Tongue (tissue), 3 donors: ENCODE results near the gene APBB1IP. TPM values are rescaled to one million over a fixed set of nuclear protein-coding genes. Genes with fewer than 3 reads are reported as not detected.
A peak's percentile ranks its signal among the peaks of the same experiment; 100 is the strongest.
"Not testable (repeated sequence)": the region's sequence is repeated elsewhere in the genome, so short reads cannot be mapped to it uniquely, and the experiment has no call there.

ENCODE experiments used
- DNase-seq: peaks from one replicate; pipeline ENCODE4 v3.0.0-alpha.2; 2015
- small RNA-seq: library from RNA; depleted of rRNA; stranded (forward); fragments of <200 nt; gene quantifications from one replicate; pipeline ENCODE3, GENCODE V24; 2014; ENCODE audit warnings: low replicate concordance
- total RNA-seq: library from RNA; depleted of rRNA; stranded (reverse); fragments of >200 nt; gene quantifications from one replicate; pipeline ENCODE4 v1.2.3, GENCODE V29; 2014

The APBB1IP gene
- total RNA-seq, 1 donor from 2014 or later, result 2.7 TPM

DNA sequence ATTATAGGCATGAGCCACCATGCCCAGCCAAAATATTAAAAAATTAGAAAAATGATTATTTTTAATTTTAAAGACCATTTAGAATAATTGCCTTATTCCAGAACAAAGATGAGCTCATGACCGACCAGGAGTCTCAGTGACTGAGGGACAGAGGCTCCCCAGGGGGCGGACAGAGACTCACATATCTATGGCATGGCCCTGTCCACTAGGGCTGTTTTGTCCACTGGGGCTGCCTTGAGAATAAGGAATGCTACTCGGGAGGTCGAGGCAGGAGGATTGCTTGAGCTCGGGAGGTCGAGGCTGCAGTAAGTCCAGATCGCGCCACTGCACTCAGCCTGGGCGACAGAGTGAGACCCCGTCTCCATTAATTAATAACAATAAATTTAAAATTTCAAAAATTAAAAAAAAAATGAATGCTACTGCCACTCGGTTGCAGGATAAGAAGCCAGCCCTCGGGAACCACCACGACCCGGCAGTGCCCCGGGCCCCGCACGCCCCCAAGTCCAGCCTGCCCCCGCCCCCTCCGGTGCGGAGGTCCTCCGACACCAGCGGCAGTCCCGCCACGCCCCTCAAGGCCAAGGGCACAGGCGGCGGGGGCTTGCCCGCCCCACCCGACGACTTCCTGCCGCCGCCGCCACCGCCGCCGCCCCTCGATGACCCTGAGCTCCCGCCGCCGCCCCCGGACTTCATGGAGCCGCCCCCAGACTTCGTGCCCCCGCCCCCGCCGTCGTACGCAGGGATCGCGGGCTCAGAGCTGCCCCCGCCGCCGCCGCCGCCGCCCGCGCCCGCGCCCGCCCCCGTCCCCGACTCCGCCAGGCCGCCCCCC is 128.6 kb downstream of the APBB1IP start:
- DNase-seq, result peak; percentile 29

DNA sequence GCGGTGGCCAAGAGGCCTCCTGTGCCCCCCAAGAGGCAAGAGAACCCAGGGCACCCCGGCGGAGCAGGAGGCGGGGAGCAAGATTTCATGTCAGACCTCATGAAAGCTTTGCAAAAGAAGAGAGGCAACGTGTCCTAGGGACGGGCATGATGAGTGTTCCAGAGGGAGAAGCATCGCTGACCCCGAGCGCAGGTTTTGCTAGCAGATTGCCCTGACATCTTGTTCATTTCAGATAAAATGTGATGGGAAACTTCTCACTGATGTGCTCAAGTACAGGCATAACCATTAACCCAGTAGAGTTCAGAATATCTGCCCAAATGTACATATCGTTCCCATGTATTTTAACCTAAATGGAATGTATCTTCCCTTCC is 129.2 kb downstream of the APBB1IP start:
- DNase-seq, result peak; percentile 6

DNA sequence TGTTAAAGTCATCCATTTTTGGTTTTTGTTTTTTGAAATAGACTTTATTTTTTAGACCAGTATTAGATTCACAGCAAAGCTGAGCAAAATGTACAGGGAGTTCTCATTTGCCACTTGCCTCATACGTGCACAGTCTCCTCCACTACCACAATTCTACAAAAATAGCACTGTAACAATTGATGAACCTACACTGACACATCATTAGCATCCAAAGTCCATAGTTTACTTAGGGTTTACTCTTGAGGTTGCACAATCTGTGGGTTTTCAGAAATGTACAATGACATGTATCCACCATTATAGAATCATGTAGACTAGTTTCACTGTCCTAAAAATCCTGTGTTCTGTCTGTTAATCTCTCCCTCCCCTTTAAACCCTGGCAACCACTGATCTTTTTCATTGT is 133.5 kb downstream of the APBB1IP start:
- no peak for DNase-seq

DNA sequence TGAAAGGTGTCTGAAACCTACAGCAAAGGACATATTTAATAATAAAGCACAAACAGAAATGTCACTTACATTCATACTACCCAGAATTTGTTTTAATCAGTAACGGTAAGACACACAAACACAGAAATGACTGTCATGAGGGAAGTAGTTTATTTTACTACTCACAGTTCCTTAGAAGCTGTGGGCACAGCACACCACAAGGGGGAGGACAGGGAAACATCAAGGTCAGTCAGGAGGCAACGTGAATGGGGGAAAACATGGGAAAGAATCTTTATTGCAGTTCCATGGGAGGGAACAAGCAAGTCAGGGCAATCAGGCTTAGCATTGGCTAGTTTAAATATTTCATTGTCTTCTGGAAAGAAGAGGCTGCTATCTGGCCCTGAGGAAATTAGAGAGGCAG is 135.5 kb downstream of the APBB1IP start:
- DNase-seq, result no peak

DNA sequence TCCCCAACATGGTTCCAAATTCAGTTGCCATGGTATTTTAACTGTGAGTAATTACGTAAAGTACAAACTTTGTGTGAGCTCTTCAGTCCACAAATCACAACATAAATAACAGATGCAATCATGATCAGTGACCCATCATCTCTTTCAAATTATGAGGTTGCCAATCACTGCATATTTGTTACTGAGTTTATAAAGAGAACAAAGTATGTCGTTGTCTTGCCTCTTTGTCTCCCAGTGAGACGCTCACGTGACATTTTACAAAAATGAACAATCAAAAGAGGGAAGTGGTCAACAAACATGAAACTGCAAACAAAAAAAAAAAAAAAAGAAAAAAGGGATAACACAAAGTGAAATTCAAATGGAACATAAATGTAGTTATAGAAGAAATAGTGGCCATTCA is 136.6 kb downstream of the APBB1IP start:
- no peak for DNase-seq

DNA sequence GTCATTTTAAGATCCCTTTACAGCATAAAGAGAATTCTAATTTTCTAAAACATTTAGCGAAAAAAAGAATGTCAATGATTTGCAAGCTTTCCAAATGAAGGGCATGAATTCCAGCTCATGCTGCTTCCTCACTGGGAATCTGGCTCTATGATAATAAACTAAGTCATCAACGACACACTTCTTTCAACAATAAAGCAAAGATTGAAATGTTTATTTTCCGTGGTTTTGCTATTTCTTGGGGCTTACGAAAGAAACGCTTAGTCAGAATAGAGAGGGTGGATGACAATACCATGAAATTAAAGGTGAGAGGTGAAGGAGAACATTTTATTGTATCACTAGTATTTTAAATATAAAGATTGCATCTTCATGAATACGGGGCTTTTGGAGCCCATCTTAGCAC is 140.2 kb downstream of the APBB1IP start:
- not testable (repeated sequence) for DNase-seq

DNA sequence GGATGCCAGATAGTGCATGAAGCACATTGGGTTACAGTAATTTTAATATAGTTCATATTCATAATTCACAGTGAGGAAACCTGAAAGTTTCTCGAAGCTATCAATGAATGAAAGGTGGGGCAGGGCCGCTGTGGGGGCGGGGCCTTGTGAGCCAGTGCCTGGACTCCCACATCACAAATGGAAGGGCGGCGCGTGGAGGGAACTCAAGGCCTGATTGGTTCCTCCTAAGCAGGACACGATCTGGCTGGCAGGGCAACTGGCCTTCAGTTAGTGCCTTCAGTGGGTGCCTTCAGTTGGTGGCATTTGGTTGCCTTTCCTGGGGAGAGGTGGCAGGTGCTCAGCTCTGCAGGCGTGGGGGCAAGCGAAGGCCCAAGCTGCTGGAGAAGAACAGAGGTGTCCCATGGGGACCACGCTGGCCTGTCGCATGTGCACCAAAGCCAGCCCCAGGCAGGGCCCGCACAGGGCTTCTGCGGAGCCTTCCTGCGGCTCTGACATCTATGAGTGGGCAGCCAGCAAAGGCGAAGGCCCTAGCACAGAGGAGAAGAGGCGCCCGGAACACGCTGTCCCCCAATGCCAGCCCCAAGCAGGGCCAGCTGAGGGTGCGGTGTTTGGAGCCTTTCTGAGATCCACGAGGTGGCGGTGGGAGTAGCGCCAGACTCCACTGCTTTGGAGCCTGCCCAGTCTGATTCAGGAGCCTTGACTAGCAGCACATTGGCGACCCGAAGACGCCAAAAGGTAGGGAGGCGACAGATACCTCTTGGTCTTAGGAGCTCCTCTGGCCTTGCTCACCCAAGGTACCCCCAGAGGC is 141.3 kb downstream of the APBB1IP start:
- no peak for DNase-seq

DNA sequence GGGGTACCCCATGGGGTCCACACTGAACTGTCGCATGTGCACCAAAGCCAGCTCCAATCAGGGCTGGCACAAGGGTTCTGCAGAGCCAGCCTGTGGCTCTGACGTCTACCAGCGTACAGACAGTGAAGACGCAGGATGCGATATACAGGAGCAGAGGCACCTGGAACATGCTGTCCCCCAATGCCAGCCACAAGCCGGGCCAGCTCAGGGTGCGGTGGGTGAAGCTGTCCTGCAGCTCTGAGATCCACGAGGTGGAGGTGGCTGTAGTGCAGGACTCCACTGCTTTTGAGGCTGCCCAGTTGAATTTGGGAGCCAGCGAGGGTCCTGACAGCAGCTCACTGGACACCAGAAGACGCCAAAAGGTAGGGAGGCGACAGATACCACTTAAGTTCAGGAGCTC is 148.1 kb downstream of the APBB1IP start:
- no peak for DNase-seq

DNA sequence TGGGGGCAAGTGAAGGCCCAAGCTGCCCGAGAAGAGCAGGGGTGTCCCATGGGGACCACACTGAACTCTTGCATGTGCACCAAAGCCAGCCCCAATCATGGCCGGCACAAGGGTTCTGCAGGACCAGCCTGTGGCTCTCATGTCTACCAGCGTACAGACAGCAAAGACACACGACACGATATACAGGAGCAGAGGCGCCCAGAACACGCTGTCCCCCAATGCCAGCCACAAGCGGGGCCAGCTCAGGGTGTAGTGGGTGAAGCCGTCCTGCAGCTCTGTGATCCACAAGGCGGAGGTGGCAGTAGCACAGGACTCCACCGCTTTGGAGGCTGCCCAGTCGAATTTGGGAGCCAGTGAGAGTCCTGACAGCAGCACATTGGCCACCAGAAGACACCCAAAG is 150.5 kb downstream of the APBB1IP start:
- no peak for DNase-seq

DNA sequence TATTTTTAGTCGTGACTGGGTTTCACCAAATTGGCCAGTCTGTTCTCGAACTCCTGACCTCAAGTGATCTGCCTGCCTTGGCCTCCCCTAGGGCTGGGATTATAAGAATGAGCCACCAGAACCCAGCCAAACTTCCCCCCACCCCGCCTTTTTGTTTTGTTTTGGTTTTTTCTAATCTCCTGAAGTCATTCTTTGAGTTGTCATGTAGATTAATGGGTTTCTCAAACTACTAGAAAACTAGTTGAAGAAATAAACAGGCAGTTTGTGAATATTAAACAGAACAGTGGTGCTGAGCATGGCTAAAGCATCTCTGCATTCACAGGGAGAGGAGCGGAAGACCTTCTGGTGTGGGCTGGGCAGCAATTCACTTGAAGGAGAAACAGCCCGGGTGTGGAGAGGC is 151.7 kb downstream of the APBB1IP start:
- not testable (repeated sequence) for DNase-seq

DNA sequence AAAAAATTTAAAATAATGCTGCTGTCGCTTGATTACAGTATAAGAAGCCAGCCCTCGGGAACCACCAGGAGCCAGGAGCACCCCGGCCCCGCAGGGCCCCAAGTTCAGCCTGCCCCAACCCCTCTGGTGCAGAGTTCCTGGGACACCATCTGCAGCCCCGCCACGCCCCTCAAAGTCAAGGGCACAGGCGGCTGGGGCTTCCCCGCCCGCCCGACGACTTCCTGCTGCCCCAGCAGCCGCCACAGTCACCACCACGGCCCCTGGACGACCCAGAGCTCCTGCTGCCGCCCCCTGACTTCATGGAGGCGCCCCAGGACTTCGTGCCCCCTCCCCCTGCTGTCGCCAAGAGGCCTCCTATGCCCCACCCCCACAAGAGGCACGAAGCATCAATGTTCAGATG is 155.8 kb downstream of the APBB1IP start:
- DNase-seq, result no peak

DNA sequence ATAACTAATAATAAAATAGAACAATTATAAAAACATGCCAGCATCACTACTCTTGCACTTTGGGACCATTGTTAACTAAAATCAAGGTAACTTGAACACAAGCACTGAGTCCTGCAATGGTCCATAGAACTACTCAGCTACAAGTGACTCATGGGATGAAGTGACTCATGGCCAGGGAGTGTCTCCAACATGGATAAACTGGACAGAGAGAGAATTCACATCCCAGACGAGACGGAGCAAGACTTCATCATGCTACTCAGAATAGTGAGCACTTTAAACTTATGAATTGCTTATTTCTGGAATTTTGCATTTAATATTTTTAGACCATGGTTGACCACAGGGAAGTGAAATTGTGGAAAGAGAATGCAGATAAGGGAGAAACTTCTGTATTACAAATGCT is 165.1 kb downstream of the APBB1IP start:
- not testable (repeated sequence) for DNase-seq

DNA sequence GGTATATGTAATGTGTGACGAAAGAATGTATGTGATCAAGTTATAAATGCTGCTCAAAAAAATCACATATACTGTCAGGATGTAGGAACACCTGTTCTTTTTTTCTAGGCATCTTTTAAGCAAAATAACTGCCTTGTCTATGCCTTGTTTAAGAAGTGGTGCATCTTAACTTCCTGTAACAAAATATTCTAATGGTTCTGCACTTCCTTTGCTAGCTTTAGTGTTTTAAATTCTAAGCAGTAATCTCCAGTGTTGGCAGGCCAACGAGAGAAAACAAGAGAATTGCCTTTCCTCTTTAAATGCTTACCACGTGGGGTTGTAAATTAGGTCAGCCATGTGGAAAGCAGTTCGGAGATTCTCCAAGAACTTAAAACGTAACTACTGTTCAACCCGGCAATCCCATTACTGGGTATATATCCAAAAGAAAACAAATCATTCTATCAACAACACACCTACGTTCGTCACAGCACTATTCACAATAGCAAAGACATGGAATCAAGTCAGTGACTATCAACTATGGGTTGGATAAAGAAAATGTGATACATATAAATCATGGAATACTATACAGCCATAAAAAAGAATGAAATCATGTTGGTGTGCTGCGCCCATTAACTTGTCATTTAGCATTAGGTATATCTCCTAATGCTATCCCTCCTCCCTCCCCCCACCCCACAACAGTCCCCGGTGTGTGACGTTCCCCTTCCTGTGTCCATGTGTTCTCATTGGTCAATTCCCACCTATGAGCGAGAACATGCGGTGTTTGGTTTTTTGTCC is 166.4 kb downstream of the APBB1IP start:
- DNase-seq, result not testable (repeated sequence)

DNA sequence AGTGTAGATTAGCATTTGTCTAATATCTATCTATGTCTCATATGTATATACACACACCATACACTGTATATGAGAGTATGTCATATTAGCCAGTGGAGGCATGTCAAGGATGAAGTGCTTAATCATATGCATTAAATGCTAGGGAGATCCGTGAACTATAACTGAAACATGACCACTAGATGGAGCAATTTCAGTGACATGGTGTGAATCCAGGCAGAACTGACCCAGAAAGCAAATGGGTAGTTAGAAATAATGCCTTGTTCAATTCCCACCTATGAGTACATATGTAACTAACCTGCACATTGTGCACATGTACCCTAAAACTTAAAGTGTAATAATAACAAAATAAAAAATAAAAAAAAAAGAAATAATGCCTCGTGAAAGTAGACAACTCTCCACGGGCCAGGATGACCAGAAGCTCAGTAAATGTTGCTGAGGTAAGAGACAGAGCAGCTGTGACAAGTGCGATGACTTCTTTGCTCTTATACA is 168.3 kb downstream of the APBB1IP start:
- DNase-seq, result peak; percentile 6

DNA sequence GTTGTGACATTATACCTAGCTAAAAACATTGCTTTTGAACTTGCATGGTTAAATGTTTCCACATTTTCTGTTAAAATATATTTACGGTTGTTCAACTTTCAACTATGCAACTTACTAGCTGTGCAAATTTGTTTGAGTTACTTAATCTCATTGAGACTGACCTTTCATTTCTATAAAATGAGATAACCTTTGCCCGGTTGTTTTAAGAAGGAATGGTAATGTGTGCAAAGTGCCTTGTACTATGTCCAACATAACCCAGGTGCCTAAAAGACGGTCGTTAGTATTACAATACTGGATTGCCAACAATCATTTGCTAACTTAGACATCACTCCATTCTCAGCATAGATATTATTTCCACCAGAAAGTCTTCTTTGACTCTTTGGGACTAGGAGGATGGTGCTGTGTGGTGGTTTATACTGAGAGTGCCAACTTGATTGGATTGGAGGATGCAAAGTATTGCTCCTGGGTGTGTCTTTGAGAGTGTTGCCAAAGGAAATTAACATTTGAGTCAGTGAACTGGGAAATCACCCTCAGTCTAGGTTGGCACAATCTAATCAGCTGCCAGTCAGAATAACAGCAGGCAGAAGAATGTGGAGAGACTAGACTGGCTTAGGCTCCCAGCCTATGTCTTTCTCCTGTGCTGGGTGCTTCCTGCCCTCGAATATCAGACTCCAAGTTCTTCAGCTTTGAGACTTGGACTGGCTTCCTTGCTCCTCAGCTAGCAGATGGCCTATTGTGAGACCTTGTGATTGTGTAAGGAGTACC is 174.2 kb downstream of the APBB1IP start:
- DNase-seq, result no peak

Small RNA genes within 50 kb of the gene (small RNA-seq; reads per million reads assigned to genes)
- gene RNA5SP307, result not detected

Other genes starting within 250 kb of the APBB1IP start
- not detected for gene GAD2, start 221.6 kb upstream of the APBB1IP start, total RNA-seq